Fibroblast of skin of left quadriceps (primary cell): ENCODE results near the gene ELL.

ENCODE experiments used
- DNase-seq, 2 experiments: peaks; one replicate each; pipeline ENCODE4 v3.0.0-alpha.2; 2013; ENCODE audit warnings: low read depth in 2 of 2

ELL gene

GRCh38 chr19:18504886-18505610, 16.8 kb downstream of the ELL start:
- DNase-seq: no peak

- no peak for DNase-seq
Observed at GRCh38 chr19:18503971-18504885, 17.6 kb downstream of the ELL start.

GRCh38 chr19:18503337-18503970, 18.4 kb downstream of the ELL start:
- no peak for DNase-seq

GRCh38 chr19:18502638-18503294, 19.1 kb downstream of the ELL start:
- DNase-seq: no peak

GRCh38 chr19:18502246-18502637, 19.6 kb downstream of the ELL start:
- no peak for DNase-seq

- DNase-seq: no peak
Observed at GRCh38 chr19:18501832-18502231, 20.0 kb downstream of the ELL start.

GRCh38 chr19:18501351-18501750, 20.5 kb downstream of the ELL start:
- DNase-seq: no peak

- DNase-seq: no peak
Observed at GRCh38 chr19:18500799-18501198, 21.1 kb downstream of the ELL start.

- no peak for DNase-seq
Observed at GRCh38 chr19:18500376-18500775, 21.5 kb downstream of the ELL start.

- no peak for DNase-seq
Observed at GRCh38 chr19:18499055-18499775, 22.7 kb downstream of the ELL start.

GRCh38 chr19:18496980-18497256, 25.0 kb downstream of the ELL start:
- DNase-seq: no peak

- DNase-seq: no peak
Observed at GRCh38 chr19:18496167-18496979, 25.5 kb downstream of the ELL start.

GRCh38 chr19:18495204-18495911, 26.5 kb downstream of the ELL start:
- no peak for DNase-seq

- DNase-seq: no peak
Observed at GRCh38 chr19:18494267-18494607, 27.6 kb downstream of the ELL start.

- DNase-seq: no peak
Observed at GRCh38 chr19:18493440-18494266, 28.2 kb downstream of the ELL start.

GRCh38 chr19:18491995-18492953, 29.6 kb downstream of the ELL start:
- DNase-seq: no peak

- no peak for DNase-seq
Observed at GRCh38 chr19:18490728-18491127, 31.1 kb downstream of the ELL start.

- DNase-seq: no peak
Observed at GRCh38 chr19:18489627-18490184, 32.2 kb downstream of the ELL start.
